ENCODE data around the gene ENTHD1.

Gene ENTHD1

GRCh38 chr22:39898997-39899396, 5.4 kb upstream of the ENTHD1 start:
- TF ChIP-seq GATA3 (IDR thresholded peaks at IDR 0.05; ENCODE audit: low read depth, low read length): no peak
- TF ChIP-seq GATA2 (IDR thresholded peaks at IDR 0.05; ENCODE audit: low read depth, low read length): no peak

GRCh38 chr22:39897841-39898240, 4.3 kb upstream of the ENTHD1 start:
- TF ChIP-seq GATA3 (IDR thresholded peaks at IDR 0.05; ENCODE audit: low read depth, low read length) (no peak), GATA2 (IDR thresholded peaks at IDR 0.05; ENCODE audit: low read depth, low read length) (no peak)

- TF ChIP-seq GATA3 (IDR thresholded peaks at IDR 0.05; ENCODE audit: low read depth, low read length) (no peak), GATA2 (IDR thresholded peaks at IDR 0.05; ENCODE audit: low read depth, low read length) (no peak)
These were observed 2.9 kb upstream of the ENTHD1 start for GRCh38 chr22:39896313-39896996.

GRCh38 chr22:39895682-39896081, 2.1 kb upstream of the ENTHD1 start:
- TF ChIP-seq GATA3 (IDR thresholded peaks at IDR 0.05; ENCODE audit: low read depth, low read length): no peak
- no peak for TF ChIP-seq GATA2 (IDR thresholded peaks at IDR 0.05; ENCODE audit: low read depth, low read length)

GRCh38 chr22:39894554-39895092, 1.1 kb upstream of the ENTHD1 start:
- TF ChIP-seq GATA3 (IDR thresholded peaks at IDR 0.05; ENCODE audit: low read depth, low read length): no peak
- no peak for TF ChIP-seq GATA2 (IDR thresholded peaks at IDR 0.05; ENCODE audit: low read depth, low read length)

- no peak for TF ChIP-seq GATA2 (IDR thresholded peaks at IDR 0.05; ENCODE audit: low read depth, low read length)
- no peak for TF ChIP-seq GATA3 (IDR thresholded peaks at IDR 0.05; ENCODE audit: low read depth, low read length)
These were observed 10.5 kb downstream of the ENTHD1 start for GRCh38 chr22:39883057-39883456.

- TF ChIP-seq GATA3 (IDR thresholded peaks at IDR 0.05; ENCODE audit: low read depth, low read length) (no peak), GATA2 (IDR thresholded peaks at IDR 0.05; ENCODE audit: low read depth, low read length) (no peak)
These were observed 12.8 kb downstream of the ENTHD1 start for GRCh38 chr22:39880722-39881121.

- TF ChIP-seq GATA3 (IDR thresholded peaks at IDR 0.05; ENCODE audit: low read depth, low read length) (no peak), GATA2 (IDR thresholded peaks at IDR 0.05; ENCODE audit: low read depth, low read length) (no peak)
These were observed 16.3 kb downstream of the ENTHD1 start for GRCh38 chr22:39877079-39877845.

- no peak for TF ChIP-seq GATA2 (IDR thresholded peaks at IDR 0.05; ENCODE audit: low read depth, low read length)
- TF ChIP-seq GATA3 (IDR thresholded peaks at IDR 0.05; ENCODE audit: low read depth, low read length): no peak
These were observed 19.6 kb downstream of the ENTHD1 start for GRCh38 chr22:39873965-39874364.

GRCh38 chr22:39872548-39872947, 21.0 kb downstream of the ENTHD1 start:
- TF ChIP-seq GATA3 (IDR thresholded peaks at IDR 0.05; ENCODE audit: low read depth, low read length) (no peak), GATA2 (IDR thresholded peaks at IDR 0.05; ENCODE audit: low read depth, low read length) (no peak)

- TF ChIP-seq GATA2 (IDR thresholded peaks at IDR 0.05; ENCODE audit: low read depth, low read length) (no peak), GATA3 (IDR thresholded peaks at IDR 0.05; ENCODE audit: low read depth, low read length) (no peak)
These were observed 22.4 kb downstream of the ENTHD1 start for GRCh38 chr22:39871008-39871798.

GRCh38 chr22:39868741-39869140, 24.8 kb downstream of the ENTHD1 start:
- no peak for TF ChIP-seq GATA3 (IDR thresholded peaks at IDR 0.05; ENCODE audit: low read depth, low read length)
- no peak for TF ChIP-seq GATA2 (IDR thresholded peaks at IDR 0.05; ENCODE audit: low read depth, low read length)

GRCh38 chr22:39859903-39860588, 33.5 kb downstream of the ENTHD1 start:
- TF ChIP-seq GATA2 (IDR thresholded peaks at IDR 0.05; ENCODE audit: low read depth, low read length): no peak

- TF ChIP-seq GATA2 (IDR thresholded peaks at IDR 0.05; ENCODE audit: low read depth, low read length) (no peak), GATA3 (IDR thresholded peaks at IDR 0.05; ENCODE audit: low read depth, low read length) (no peak)
These were observed 37.0 kb downstream of the ENTHD1 start for GRCh38 chr22:39856588-39856987.
